Stimulated activated CD4-positive, alpha-beta T cell treated with anti-CD3 and anti-CD28 coated beads, TNF-alpha, amount 100 ng/mL, for 24 hours (primary cell): Measurements from ENCODE around the gene ARF1.
A peak's percentile ranks its signal among the peaks of the same experiment; 100 is the strongest.

Source experiments
- DNase-seq, 3 experiments: peaks; one replicate each; pipeline ENCODE4 v3.0.0-alpha.2; 2020; ENCODE audit warnings: low read depth in 3 of 3

ARF1 gene

GRCh38 chr1:228122921-228123441 lies 40.5 kb downstream of the ARF1 start:
- DNase-seq: no peak

DNA sequence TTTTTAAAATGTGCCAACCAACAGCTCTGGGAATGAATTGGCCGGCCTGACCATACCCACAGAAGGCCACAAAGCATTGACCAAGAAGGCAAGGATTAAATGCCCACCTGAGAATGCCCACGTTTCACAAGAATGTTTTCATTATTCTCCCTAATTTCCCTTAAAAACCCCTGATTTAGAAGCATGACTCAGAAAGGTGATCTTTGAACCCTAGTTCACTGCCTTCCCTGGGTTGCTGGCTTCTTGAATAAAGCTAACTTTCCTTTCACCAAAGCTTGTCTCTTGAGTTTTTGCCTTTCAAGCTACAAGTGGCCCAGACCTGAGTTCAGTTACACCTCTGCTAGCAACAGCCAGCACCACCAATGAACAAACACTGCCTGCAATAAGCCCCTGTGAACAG lies 41.0 kb downstream of the ARF1 start:
- no peak for DNase-seq

DNA sequence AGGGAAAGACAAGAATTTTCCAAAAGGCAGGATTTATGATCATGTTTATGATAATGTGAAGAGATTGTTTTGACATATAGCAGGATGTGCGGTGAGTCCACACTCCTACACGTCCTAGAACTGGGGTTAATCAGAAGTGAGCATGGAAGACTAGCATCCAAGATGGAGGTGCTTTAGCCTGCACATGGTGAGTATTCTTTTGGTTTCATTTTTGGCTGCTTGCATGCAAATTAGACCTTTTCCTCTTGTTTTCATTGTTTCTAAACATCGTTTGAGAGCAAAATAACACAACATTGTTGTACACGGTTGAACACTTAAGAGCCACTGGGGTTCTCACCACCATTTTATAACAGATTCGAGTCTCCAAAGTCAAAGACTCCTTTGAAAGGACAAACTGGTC lies 42.7 kb downstream of the ARF1 start:
- DNase-seq: no peak

DNA sequence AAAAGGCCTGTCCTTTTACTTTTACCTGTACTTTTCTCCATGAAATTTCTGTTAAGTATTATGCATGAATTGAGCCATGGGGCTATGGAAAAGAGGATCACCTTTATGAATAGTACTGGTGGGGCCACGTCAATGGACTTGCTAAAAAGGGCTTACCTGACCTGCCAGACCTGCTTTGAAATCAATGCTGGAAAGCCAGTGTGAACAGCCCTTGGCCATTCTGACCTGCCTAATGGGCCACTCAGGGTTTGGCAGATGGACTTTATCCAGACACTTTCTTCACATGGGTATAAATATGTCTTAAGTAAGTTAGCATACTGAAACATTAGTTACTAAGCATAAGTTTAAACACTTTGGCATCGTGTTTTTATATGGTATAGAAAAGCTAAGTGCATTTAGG lies 49.3 kb downstream of the ARF1 start:
- no peak for DNase-seq

DNA sequence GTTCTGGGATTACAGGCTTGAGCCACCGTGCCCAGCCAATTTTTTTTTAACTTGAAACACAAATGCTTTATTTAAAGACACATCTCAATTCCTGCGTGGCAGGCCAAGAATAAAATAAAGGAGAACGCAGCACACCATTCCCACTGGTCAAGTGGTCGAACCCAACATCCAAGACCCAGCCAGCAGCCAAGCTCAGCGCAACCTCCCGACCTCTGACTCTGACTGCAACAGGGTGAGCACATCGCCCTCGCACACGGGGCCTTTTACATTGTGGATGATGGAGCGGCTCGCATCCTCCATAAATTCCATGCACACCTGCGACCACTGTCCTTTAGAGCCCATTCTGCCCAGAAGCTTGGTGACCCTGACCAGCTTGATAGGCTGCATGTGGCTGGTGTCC lies 52.1 kb downstream of the ARF1 start:
- no peak for DNase-seq

GRCh38 chr1:228136901-228137300 lies 54.4 kb downstream of the ARF1 start:
- no peak for DNase-seq

DNA sequence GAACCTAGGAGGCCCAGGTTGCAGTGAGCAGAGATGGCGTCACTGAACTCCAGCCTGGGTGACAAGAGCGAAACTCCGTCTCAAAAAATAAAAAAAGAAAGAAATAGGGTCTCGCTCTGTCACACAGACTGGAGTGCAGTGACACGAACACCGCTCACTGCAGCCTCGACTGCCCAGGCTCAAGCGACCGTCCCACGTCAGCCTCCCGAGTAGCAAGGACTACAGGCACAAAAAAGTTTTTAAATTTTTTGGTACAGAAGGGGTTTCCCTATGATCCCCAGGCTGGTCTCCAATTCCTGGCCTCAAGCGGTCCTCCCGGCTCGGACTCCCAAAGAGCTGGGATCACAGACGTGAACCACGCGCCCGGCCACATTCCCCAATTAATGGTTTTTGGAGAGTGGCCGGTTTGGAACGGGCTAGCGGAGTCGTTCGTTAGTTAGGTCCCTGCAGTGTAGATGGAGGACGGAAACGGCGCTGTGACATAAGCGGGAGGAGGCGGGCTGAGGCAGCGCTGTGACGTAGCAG lies 57.0 kb downstream of the ARF1 start:
- no peak for DNase-seq

GRCh38 chr1:228139931-228140723 lies 57.6 kb downstream of the ARF1 start, which contains the start of gene GUK1:
GUK1 (plus strand) TSS chr1:228140279; CDS start chr1:228140303, 24 bp downstream.
- DNase-seq: peak; percentile 100

DNA sequence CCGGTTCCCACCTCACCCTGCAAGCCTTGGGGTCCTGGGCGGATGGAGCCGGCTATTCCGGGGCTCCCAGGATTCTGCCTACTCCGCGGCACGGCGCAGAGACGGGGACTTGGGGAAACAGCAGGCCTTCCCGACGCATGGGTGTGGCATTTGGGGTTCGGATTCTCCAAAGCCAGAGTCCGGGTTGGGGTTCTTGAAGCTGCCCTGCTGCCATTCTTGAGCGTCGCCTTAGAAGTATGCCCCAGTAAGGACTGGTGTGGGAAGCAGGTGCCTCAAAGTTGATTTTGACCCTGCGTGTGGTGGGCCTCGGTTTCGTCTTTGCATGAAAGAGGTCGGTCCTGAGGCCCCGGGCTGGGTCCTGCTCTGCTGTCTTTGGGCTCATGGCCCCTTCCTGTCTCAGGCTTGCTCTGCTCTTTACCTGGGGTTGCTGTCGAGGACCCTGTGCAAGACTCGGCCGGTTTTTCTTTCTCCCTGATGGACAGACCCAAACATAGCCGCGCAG lies 58.3 kb downstream of the ARF1 start:
- no peak for DNase-seq

DNA sequence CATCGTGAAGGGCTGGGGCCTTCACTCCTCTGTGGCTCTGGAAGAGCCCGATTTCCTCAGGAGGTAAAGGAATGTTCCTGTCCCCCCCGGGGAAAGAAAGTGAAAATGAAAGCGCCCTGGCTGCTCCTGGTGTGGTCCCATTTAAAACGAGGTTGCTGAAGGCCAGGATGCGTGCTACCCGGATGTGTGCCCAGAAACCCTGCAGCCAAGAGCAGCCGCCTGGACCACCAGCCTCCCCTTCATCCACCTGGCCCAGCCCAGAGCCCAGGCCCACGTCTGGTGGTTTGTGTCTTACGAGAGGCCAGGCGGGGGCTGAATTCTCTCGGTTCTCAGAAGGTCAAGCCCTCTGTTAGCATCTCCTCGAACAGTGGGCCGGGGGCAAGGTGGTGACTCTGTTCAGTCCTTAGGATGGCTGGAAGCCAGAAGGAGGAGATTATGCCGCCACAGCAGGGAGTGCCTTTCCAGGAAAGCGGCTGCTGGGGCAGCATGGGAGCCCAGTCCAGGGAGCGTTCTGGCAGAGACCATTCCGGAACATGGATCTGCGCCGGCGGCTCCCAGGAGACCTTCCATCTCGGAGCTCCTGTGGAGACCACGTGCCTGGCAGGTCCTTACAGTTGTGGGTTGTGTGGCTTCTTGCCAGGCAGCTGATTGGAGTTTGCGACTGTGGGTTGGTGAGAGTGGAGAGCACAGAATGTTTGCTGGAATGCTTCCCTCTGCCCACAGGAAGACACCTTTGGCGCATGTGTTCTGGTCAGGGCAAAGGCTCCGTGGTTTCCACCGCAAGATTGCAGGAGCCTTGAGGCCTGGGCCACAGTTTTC lies 58.9 kb downstream of the ARF1 start:
- DNase-seq: peak in 1 of 3 experiments; percentile 25

- DNase-seq: no peak
Measured at GRCh38 chr1:228142155-228142691, 59.7 kb downstream of the ARF1 start.

GRCh38 chr1:228142701-228143136 lies 60.2 kb downstream of the ARF1 start:
- no peak for DNase-seq

DNA sequence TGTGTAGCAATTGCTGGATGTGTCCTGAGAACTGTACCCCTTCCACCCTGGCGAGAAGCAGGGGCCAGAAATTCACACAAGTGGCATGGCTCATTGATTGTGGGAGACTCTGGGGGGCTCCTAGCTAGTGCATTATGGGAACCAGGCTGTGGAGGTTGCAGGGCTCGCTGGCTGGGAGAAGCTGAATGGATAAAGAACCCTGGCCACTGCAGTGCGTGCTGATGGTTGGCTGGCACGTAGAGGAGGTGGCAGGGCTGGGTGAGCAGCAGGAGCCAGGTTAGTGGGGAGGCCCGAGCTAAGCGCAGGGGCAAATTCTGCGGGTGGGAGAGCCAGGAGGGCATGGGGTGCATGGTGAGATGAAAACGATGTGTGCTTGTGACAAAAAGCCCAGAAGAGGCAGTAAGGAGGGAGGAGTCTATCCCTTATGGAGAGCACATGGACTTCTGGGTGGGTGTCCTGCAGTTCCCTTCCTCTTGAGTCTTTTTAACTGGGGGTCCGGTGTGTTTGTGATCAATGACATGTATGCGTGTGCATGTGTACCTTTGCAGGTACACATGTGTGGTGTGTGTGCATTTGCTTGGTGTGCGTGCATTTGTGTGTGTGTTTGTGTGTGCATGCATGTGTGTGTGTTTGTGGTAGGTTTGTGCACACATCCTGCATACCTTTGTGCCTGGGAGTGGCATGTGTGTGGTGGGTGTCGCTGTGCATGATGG lies 61.1 kb downstream of the ARF1 start:
- DNase-seq: no peak

GRCh38 chr1:228144193-228144992 lies 61.9 kb downstream of the ARF1 start:
- no peak for DNase-seq

- no peak for DNase-seq
Measured at GRCh38 chr1:228144993-228145343, 62.5 kb downstream of the ARF1 start.

GRCh38 chr1:228145463-228146416 lies 63.2 kb downstream of the ARF1 start:
- no peak for DNase-seq

- DNase-seq: no peak
Measured at GRCh38 chr1:228146417-228147150, 64.1 kb downstream of the ARF1 start.

GRCh38 chr1:228147151-228147693 lies 64.7 kb downstream of the ARF1 start:
- no peak for DNase-seq
